Eye (tissue), 1 donor: Measurements from ENCODE around the gene SAMD14.
"Not testable (repeated sequence)": the region's sequence is repeated elsewhere in the genome, so short reads cannot be mapped to it uniquely, and the experiment has no call there.

Source experiments
- DNase-seq: peaks from one replicate; pipeline ENCODE4 v3.0.0-alpha.2; 2015

Gene SAMD14

DNA sequence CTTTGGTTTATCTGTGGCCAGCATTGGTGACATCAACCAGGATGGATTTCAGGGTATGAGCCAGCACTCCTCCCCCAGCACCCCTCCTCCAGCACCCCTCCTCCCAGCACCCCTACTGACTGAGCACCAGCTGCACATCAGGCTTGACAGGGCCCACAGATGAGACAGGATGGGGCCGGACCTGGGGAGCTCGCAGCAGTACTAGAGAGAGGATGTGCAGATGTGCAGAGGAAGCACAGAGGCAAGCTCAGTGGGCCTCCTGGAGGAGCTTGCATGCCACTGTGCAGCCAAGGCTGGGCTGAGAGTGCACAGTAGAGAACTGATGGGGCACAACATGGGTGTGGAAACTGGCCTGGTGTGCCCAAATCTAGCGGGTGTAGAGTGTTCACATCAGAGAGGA lies 57.8 kb downstream of the SAMD14 start:
- DNase-seq: no peak

DNA sequence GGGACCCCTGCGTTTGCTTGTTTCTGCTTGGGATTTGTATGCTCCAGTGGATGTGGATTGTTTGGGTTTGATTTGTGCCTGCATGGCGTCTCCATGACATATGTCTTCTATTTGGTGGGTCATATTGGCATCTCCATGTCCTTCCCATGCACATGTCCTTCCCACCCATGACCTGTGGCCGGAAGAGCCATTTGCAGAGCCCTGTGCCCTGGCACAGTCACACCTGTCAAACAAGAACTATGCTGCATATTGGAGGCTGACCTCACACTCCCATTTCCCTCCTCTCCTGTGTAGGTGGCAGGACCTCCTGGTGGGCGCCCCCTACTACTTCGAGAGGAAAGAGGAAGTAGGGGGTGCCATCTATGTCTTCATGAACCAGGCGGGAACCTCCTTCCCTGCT lies 58.3 kb downstream of the SAMD14 start:
- no peak for DNase-seq

DNA sequence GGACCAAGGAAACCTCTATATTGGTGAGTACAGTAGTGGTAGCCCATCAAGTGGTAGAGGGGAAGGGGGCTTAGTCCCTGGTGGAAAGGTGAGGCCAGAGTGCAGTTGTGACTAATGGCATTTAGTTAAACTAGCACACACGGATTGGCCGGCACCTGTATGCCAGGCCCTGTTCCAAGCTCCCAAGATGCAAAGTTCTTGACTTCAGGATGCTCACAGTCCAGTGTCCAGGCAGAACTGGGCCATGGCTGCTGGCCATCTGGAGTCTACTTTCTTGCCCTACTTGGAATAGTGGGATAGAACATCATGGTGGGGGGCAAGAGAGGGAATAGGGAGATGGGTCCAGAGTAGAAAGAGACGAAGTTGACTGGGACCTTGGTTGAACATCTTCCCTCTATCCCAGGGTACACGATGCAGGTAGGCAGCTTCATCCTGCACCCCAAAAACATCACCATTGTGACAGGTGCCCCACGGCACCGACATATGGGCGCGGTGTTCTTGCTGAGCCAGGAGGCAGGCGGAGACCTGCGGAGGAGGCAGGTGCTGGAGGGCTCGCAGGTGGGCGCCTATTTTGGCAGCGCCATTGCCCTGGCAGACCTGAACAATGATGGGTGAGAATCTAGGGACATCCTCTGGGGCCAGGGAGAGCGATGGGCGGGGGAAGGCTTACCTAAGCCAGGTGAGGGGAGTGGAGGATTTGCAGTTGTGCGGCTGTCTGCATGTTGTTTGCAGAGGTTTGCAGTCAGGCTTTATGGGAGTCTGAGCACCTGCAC lies 58.9 kb downstream of the SAMD14 start:
- DNase-seq: no peak

DNA sequence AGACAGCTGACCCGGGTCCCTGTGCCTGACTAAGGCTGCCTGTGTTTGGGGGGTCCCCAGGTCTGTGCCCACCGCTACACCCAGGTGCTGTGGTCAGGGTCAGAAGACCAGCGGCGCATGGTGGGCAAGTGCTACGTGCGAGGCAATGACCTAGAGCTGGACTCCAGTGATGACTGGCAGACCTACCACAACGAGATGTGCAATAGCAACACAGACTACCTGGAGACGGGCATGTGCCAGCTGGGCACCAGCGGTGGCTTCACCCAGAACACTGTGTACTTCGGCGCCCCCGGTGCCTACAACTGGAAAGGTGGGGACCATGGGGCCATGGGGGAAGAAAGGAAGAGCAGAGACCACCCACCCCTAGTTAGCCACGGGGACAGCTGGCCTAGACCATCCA lies 62.0 kb downstream of the SAMD14 start:
- no peak for DNase-seq

DNA sequence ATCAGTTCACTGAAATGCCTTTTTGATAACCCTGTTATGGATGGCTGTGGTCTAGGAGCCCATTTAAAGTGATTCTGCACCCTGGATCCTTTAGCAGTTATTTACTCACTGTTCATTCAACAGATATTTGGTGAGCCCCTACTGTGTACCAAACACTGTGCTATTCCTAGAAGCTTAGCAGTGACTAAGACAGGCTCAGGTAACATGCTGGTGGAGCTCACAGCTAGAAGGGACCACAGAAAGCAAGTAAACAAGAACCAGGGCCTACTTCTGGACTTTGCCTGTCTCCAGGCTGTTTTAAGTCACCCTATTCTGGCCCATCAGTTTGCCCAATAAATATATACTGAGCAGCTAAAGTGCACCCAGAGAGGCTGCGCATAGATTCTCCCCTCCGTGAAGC lies 63.0 kb downstream of the SAMD14 start:
- DNase-seq: no peak

DNA sequence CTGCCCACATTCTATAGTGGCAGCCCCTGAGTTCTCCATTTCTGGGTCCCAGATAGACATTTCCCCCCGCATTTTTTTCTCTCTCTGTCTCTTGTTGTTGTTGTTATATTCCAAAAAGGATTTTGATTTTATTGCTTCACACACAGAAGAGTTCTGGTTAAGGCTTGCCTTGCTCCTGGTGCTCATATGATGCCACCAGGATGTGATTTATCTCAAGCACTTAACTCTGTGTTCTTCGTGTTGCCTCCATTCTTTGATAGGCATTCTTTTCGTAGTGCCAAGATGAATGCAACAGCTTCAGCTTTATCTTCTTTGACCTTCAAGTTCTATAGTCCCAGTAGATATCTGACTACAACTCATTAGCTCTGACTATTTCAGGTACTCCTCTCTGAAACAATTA lies 64.9 kb downstream of the SAMD14 start:
- no peak for DNase-seq

DNA sequence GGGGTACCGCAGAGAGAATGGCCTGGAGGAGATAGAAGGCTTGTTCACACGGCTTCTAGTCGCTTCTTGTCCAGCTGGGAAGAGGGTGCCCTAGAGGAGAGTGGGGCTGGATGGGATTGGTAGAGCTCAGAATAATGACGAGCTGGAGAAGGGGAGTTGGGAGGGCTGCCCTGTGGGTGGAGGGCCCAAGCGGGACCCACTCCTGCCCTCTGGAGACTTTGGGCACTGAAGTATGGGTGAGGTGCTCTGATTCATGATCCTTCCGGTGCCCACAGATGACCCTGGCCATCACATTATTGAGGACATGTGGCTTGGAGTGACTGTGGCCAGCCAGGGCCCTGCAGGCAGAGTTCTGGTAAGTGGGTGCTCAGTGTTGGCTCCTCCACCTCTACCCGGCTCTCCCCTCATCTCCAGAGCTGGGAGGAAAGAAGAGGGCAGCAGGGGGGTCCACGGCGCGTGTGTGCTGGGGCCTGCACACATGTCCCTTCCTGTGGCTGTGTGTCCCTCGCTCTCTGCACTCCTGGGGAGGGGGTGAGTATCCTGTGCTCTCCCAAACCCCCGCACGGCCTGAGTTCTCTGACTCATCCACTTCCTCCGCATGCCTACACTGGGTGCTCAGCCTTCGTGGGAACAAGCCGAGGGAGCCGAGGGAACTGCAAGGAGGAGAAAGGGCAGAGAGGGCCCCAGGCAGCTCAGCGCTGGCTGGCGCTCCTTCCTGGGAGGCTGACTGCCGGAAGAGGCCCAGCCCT lies 65.5 kb downstream of the SAMD14 start:
- peak; percentile 48 for DNase-seq

DNA sequence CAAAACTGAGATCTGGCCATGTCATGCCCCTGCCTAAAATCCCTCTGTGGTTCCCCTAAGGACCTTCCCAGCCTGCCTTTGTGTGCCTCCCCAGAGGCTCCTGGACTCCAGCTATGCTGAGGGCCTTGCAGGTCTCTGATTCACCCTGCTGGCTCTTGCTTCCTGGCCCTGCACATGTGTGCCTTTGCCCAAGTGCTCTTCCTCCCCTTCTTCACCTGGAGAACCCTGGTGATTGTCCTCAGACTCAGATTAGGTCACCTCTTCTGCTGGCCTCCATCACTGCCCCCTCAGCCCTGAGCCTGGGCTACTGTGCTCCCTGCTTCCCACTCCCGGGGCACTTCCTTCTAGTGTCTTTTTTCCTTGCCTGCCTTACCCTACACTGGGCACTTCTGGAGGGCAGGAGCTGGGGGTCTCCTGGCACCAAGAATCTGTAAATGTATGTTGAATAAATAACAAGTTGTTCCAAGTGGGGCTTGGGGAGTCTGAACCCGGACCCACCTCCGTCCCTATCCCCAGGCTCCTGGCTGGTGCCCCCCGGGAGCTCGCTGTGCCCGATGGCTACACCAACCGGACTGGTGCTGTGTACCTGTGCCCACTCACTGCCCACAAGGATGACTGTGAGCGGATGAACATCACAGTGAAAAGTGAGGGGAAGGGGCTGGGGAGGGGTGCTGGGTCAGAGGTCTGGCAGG lies 66.3 kb downstream of the SAMD14 start:
- no peak for DNase-seq

DNA sequence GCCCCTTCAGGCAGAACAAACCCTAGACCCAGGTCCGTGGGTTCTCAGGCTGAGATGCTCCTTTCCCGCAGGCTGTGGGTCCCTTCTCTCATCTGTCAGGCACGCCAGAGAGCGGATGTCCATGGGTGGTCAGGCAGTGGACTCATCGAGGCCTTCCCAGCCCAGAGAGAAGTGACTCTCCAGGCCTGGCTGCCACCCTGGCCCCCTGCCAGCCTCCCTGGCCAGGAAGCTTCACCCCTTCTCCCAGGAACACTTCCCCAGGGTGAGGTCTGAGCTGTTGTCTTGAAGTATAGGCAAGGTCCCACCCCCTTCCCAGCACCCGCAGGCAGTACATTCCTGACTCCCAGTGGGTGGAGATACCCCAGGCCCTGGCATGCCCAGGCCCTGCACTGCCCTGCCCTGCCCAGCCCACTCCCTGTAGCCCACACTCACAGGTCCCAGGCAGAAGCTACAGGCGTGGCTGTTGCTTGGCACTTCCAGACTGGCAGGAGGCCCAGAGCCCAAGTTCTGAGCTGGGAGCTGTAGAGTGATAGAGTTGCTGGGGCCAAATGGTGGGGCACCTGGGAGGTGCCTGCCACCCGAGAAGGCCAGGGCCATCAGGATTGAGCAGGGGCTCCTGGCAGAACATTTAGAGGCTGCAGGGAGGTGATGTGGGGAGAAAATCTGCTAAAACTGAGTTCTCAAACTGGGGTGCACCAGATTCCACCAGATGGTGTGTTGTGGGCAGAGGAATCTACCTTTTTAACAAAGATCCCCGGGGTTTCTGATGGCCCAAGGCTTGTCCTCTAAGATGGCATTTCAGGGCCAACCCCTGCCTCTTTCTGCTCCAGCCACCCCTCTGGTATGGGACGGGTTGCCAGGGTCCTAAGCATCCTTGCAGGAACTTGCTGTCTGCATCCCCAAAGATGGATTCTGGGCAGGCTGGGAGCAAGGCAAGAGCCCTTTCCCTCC lies 67.4 kb downstream of the SAMD14 start:
- DNase-seq: peak; percentile 39

DNA sequence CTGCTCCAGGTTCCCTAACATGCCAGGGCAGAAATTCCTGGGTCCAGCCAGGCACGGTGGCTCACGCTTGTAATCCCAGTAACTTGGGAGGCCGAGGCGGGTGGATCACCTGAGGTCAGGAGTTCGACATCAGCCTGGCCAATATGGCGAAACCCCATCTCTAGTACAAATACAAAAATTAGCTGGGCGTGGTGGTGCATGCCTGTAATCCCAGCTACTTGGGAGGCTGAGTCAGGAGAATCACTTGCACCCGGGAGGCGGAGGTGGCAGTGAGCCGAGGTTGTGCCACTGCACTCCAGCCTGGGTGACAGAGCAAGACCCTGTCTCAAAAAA lies 68.3 kb downstream of the SAMD14 start:
- not testable (repeated sequence) for DNase-seq

DNA sequence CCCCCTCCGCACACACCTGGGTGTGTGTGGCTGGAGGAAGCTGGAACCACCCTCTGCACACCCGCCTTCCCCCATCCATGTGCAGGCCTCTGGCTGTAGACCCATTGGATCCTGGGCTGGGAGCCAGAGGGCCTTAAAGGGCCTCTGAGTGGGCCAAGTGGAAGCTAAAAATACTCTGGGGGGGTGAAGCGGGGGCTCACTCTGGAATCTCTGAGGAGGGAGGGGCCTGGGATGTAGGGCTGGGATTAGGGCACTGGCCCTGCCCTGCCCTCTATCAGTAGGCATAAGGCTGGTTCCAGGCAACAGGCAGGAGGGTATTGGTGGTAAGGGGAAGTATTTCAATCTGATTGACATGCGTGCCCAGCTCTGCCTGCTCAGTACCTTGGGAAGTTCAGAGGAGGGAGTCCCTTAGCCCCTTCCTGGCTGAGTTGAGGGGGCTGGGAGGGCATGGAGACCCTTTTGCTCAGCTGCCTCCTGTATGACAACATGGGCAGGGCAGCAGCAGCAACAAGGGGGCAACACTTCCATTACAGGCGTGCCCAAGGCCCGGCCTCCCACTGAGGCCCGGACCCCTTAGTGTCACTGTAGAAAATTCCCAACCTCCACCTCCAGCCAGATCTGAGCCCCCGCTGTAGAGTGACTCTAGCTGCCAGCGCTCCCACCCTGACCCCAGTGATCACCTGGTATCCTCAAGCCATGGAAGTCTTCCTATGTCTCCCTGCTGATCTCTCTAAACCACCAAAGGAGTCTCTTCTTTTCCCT lies 68.8 kb downstream of the SAMD14 start:
- DNase-seq: no peak
